GM19397 (cell line): ENCODE results near the gene CFL2.
"Not testable (repeated sequence)": the region's sequence is repeated elsewhere in the genome, so short reads cannot be mapped to it uniquely, and the experiment has no call there.

ENCODE experiments used
- ATAC-seq: cut with Tn5 transposase; IDR thresholded peaks from one replicate; pipeline ENCODE4 v1.9.1; 2021; ENCODE audit warnings: mild to moderate bottlenecking, moderate library complexity; ENCODE audit not compliant: unreplicated experiment

The CFL2 gene

GRCh38 chr14:34711796-34712712, 2.3 kb downstream of the CFL2 start:
- no peak for ATAC-seq

- no peak for ATAC-seq
Observed at GRCh38 chr14:34711169-34711568, 3.2 kb downstream of the CFL2 start.

- ATAC-seq: no peak
Observed at GRCh38 chr14:34710744-34711143, 3.6 kb downstream of the CFL2 start.

- ATAC-seq: no peak
Observed at GRCh38 chr14:34710006-34710405, 4.4 kb downstream of the CFL2 start.

GRCh38 chr14:34707722-34708121, 6.7 kb downstream of the CFL2 start:
- ATAC-seq: no peak

- no peak for ATAC-seq
Observed at GRCh38 chr14:34701808-34702207, 12.6 kb downstream of the CFL2 start.

- ATAC-seq: no peak
Observed at GRCh38 chr14:34700622-34701130, 13.7 kb downstream of the CFL2 start.

- ATAC-seq: no peak
Observed at GRCh38 chr14:34699873-34700621, 14.3 kb downstream of the CFL2 start.

GRCh38 chr14:34694216-34694615, 20.2 kb downstream of the CFL2 start:
- not testable (repeated sequence) for ATAC-seq

GRCh38 chr14:34693228-34693939, 21.0 kb downstream of the CFL2 start:
- no peak for ATAC-seq

- no peak for ATAC-seq
Observed at GRCh38 chr14:34692898-34693227, 21.5 kb downstream of the CFL2 start.

GRCh38 chr14:34692348-34692747, 22.0 kb downstream of the CFL2 start:
- no peak for ATAC-seq

- no peak for ATAC-seq
Observed at GRCh38 chr14:34691206-34691605, 23.2 kb downstream of the CFL2 start.

- no peak for ATAC-seq
Observed at GRCh38 chr14:34688470-34689206, 25.8 kb downstream of the CFL2 start.

GRCh38 chr14:34685819-34686428, 28.5 kb downstream of the CFL2 start:
- no peak for ATAC-seq

GRCh38 chr14:34684578-34684977, 29.8 kb downstream of the CFL2 start:
- ATAC-seq: no peak

- no peak for ATAC-seq
Observed at GRCh38 chr14:34682787-34683321, 31.5 kb downstream of the CFL2 start.

GRCh38 chr14:34680806-34681479, 33.5 kb downstream of the CFL2 start:
- no peak for ATAC-seq

- no peak for ATAC-seq
Observed at GRCh38 chr14:34678735-34679134, 35.7 kb downstream of the CFL2 start.
